ENCODE results near the gene PCSK9.

Gene PCSK9

GRCh38 chr1:55051169-55051568, 11.8 kb downstream of the PCSK9 start:
- H3K36me3 ChIP-seq, result no peaks in the 10 kb centered on the region
- TF ChIP-seq, protein P1, sequence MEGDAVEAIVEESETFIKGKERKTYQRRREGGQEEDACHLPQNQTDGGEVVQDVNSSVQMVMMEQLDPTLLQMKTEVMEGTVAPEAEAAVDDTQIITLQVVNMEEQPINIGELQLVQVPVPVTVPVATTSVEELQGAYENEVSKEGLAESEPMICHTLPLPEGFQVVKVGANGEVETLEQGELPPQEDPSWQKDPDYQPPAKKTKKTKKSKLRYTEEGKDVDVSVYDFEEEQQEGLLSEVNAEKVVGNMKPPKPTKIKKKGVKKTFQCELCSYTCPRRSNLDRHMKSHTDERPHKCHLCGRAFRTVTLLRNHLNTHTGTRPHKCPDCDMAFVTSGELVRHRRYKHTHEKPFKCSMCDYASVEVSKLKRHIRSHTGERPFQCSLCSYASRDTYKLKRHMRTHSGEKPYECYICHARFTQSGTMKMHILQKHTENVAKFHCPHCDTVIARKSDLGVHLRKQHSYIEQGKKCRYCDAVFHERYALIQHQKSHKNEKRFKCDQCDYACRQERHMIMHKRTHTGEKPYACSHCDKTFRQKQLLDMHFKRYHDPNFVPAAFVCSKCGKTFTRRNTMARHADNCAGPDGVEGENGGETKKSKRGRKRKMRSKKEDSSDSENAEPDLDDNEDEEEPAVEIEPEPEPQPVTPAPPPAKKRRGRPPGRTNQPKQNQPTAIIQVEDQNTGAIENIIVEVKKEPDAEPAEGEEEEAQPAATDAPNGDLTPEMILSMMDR (IDR thresholded peaks at IDR 0.05; ENCODE audit: low read depth, low read length), result no peak

DNA sequence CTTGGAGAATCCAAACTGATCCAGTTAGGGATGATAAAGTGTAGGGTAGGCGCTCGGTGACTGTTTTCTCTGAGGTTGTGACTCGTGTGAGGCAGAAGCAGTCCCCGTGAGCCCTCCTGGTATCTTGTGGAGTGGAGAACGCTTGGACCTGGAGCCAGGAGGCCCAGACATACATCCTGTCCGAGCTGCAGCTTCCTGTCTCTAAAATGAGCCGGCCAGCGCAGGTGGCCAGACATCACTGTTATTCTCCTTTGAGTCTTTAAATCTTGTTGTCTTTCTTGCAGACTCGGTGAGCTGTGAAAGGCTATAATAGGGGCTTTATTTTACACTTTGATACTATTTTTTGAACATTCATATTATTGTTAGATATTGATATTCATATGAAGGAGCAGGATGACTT, 12.3 kb downstream of the PCSK9 start:
- no peaks in the 10 kb centered on the region for H3K36me3 ChIP-seq
- TF ChIP-seq, protein P1 (IDR thresholded peaks at IDR 0.05; ENCODE audit: low read depth, low read length), result no peak
- no peak for DNase-seq

More at GRCh38 chr1:55051169-55051568, 11.8 kb downstream of the PCSK9 start:
- H3K9me3 ChIP-seq (ENCODE audit: severe bottlenecking), result no peaks in the 10 kb centered on the region
- no peak for DNase-seq
- H3K4me3 ChIP-seq (ENCODE audit: low read depth, low read length), result no peak overlapping the region
- no peak overlapping the region for H3K27ac ChIP-seq
- H3K27me3 ChIP-seq (ENCODE audit: insufficient read depth, low read depth, severe bottlenecking), result no peaks in the 10 kb centered on the region

GRCh38 chr1:55052221-55053142, 13.1 kb downstream of the PCSK9 start:
- no peak for DNase-seq
- no peaks in the 10 kb centered on the region for H3K9me3 ChIP-seq (ENCODE audit: severe bottlenecking)
- H3K36me3 ChIP-seq, result no peaks in the 10 kb centered on the region
- no peak overlapping the region for H3K27ac ChIP-seq
- no peak overlapping the region for H3K4me3 ChIP-seq (ENCODE audit: low read depth, low read length)
- no peaks in the 10 kb centered on the region for H3K27me3 ChIP-seq (ENCODE audit: insufficient read depth, low read depth, severe bottlenecking)
- TF ChIP-seq, protein P1 (IDR thresholded peaks at IDR 0.05; ENCODE audit: low read depth, low read length), result no peak

More for the DNA sequence above, 12.3 kb downstream of the PCSK9 start:
- Histone ChIP-seq H3K27ac (no peak overlapping the region), H3K4me3 (ENCODE audit: low read depth, low read length) (no peak overlapping the region), H3K27me3 (ENCODE audit: insufficient read depth, low read depth, severe bottlenecking) (no peaks in the 10 kb centered on the region), H3K9me3 (ENCODE audit: severe bottlenecking) (no peaks in the 10 kb centered on the region)

DNA sequence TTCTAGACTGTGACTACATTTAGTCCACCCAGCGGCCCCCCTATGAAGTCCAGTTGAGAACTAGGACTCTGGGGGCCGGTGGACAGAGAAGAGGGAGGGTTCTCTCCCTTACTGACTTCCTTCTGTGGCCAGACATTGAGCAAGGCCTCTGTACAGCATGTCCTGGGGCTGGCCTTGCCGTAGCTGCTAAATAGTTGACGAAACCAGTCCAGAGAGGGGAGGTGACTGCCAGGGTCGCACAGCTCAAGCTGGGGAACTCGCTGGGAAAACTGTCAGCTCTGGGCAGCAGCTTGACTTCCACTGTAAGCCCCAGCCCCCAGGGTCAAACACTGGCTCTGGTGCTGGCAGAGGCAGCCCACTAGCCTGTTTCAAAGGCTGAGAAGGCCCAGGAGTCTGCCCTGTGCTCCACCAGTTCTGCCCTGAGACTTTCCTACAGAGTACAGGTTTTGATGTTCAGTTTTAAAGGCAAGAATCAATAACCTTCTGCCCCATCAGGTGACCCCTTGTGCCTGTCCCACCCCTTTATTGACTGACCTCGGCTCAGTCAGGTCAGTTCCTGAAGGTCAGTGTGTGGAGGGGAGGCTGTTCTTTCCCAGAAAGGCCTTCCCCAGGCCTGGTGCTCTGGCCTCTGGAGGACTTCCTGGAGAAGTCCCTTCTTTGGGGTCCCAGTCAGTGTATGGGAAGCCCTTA, 14.1 kb downstream of the PCSK9 start:
- H3K9me3 ChIP-seq (ENCODE audit: severe bottlenecking), result no peaks in the 10 kb centered on the region
- no peak for DNase-seq
- no peak overlapping the region for H3K27ac ChIP-seq
- H3K27me3 ChIP-seq (ENCODE audit: insufficient read depth, low read depth, severe bottlenecking), result no peaks in the 10 kb centered on the region
- H3K36me3 ChIP-seq, result no peaks in the 10 kb centered on the region
- no peak overlapping the region for H3K4me3 ChIP-seq (ENCODE audit: low read depth, low read length)
- TF ChIP-seq, protein P1 (IDR thresholded peaks at IDR 0.05; ENCODE audit: low read depth, low read length), result no peak

- Histone ChIP-seq H3K36me3 (no peaks in the 10 kb centered on the region), H3K9me3 (ENCODE audit: severe bottlenecking) (no peaks in the 10 kb centered on the region), H3K4me3 (ENCODE audit: low read depth, low read length) (no peak overlapping the region), H3K27me3 (ENCODE audit: insufficient read depth, low read depth, severe bottlenecking) (no peaks in the 10 kb centered on the region), H3K27ac (no peak overlapping the region)
- TF ChIP-seq, protein P1 (IDR thresholded peaks at IDR 0.05; ENCODE audit: low read depth, low read length), result no peak
- DNase-seq, result no peak
Observed at GRCh38 chr1:55054396-55054795, 15.0 kb downstream of the PCSK9 start.

All from WERI-Rb-1 (cell line).